NCI-H2029 treated with DMSO at 0.1 percent for 48 hours (cell line): Measurements from ENCODE around the gene SMCHD1.

Experiments used
- DNase-seq: peaks from one replicate; lab custom pipeline; 2025; lab: John Stamatoyannopoulos, UW

SMCHD1 gene

DNA sequence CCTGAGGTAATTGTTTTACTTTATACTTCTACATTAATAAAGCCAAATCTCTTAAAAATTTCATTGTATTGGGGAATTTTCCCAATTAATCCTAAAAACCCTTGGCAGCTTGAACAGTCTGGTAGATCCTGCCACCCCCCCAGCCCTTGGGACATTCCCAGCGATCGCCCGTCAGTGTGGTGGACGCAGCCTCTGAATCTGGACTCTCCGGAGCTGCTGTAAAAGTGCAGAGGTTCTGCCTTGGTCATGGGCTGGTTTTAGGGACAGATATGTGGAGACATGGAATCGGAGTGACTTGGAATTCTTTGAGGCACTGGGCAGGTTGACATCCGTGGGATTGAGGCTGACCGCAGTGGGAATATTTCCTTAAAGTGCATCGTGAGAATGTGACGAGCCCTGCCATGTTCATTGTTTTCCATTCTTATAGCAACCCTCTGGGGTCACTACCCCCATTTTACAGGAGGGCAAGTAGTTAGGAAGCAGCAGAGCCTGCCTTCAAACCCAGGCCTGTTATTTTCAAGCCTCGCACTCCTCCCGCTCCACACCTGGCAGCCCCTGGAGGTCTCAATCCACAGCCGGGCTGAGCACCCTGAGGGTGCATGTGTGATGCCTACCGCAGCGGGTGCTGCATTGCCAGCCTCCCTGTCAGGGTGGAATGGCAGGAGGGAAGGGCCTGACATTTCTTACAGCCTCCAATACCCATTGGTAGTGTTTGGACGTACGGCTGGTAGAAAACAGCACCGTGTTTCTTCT lies 197.8 kb downstream of the SMCHD1 start:
- DNase-seq: no peak

DNA sequence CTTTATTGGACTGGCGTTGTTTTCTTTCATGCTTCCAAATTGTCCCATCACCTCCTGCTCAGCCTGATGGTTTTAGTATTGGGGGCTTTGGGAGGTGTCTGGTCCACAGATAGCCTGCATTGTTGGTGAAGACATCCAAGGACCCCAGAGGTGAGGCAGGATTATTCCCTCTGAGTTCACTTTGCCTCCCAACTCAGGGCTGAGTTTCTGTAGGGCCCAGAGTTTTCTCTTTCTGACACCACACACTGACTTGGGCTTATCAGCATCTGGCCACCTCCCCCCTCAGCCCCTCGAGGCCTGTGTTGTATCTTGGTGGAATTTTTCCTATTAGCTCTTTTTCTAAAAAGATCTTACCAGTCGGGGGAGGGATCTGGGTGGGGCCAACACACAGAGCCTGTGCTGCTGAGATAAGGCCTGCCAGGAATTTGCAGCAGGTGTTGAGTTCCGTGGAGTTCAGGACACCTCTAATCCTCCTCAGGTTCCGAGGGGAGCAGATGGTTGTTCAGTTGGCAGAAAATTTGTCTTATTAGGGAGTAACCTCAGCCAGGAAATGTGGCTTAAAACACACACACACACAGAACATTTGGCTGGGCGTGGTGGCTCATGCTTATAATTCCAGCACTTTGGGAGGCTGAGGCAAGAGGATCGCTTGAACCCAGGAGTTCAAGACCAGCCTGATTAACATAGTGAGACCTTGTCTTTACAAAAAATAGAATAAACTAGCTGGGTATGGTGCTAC lies 198.6 kb downstream of the SMCHD1 start:
- DNase-seq: no peak
